KBM-7 (cell line): Measurements from ENCODE around the gene POLR1G.
"Not testable (repeated sequence)": the region's sequence is repeated elsewhere in the genome, so short reads cannot be mapped to it uniquely, and the experiment has no call there.

Experiments used
- DNase-seq: peaks from one replicate; pipeline ENCODE4 v3.0.0-alpha.2; 2015
- in situ Hi-C: fragments of 300-500 bp; cut with MboI; formaldehyde crosslinking; loops from 2 replicates; pipeline ENCODE4 v1.14.3; 2020; ENCODE audit warnings: low sequenced_read_pairs, low pct_unique_long_range_greater_than_20kb, mixed read lengths

The POLR1G gene

GRCh38 chr19:45417151-45417550 lies 10.7 kb downstream of the POLR1G start:
- in situ Hi-C loops, result no loop called here
- no peak for DNase-seq

GRCh38 chr19:45418802-45419201 lies 12.4 kb downstream of the POLR1G start:
- DNase-seq, result peak; percentile 69
- in situ Hi-C loops, result no loop called here

- in situ Hi-C loops, result no loop called here
- DNase-seq, result peak; percentile 67
Observed at GRCh38 chr19:45419396-45419795, 13.0 kb downstream of the POLR1G start.

GRCh38 chr19:45419895-45420294 lies 13.5 kb downstream of the POLR1G start:
- no peak for DNase-seq
- in situ Hi-C loops, result no loop called here

GRCh38 chr19:45420356-45420755 lies 13.9 kb downstream of the POLR1G start:
- no peak for DNase-seq
- in situ Hi-C loops, result no loop called here

- in situ Hi-C loops, result no loop called here
- no peak for DNase-seq
Observed at GRCh38 chr19:45420871-45421270, 14.4 kb downstream of the POLR1G start.

GRCh38 chr19:45421947-45422498 lies 15.6 kb downstream of the POLR1G start:
- DNase-seq, result no peak
- in situ Hi-C loops, result no loop called here

- in situ Hi-C loops, result no loop called here
- DNase-seq, result no peak
Observed at GRCh38 chr19:45423033-45423588, 16.7 kb downstream of the POLR1G start.

GRCh38 chr19:45423589-45424190 lies 17.2 kb downstream of the POLR1G start, which contains the start of gene ERCC1:
Gene ERCC1 (minus strand): TSS chr19:45423917. CDS start chr19:45423374, 543 bp downstream.
- in situ Hi-C loops, result no loop called here
- peak; percentile 94 for DNase-seq

GRCh38 chr19:45424191-45425058 lies 18.0 kb downstream of the POLR1G start:
- DNase-seq, result peak; percentile 75
- in situ Hi-C loops, result no loop called here

- in situ Hi-C loops, result no loop called here
- DNase-seq, result peak; percentile 57
Observed at GRCh38 chr19:45428384-45429231, 22.2 kb downstream of the POLR1G start.

- DNase-seq, in situ Hi-C loops: not testable (repeated sequence)
Observed at GRCh38 chr19:45429896-45430295, 23.5 kb downstream of the POLR1G start.

- DNase-seq, in situ Hi-C loops: not testable (repeated sequence)
Observed at GRCh38 chr19:45431008-45431407, 24.6 kb downstream of the POLR1G start.

- DNase-seq, in situ Hi-C loops: not testable (repeated sequence)
Observed at GRCh38 chr19:45432543-45432942, 26.1 kb downstream of the POLR1G start.

GRCh38 chr19:45437328-45437727 lies 30.9 kb downstream of the POLR1G start:
- in situ Hi-C loops, result no loop called here
- DNase-seq, result no peak

- in situ Hi-C loops, result no loop called here
- no peak for DNase-seq
Observed at GRCh38 chr19:45439190-45439568, 32.7 kb downstream of the POLR1G start.

- in situ Hi-C loops, result no loop called here
- peak; percentile 88 for DNase-seq
Observed at GRCh38 chr19:45439569-45440258, 33.3 kb downstream of the POLR1G start.

GRCh38 chr19:45440259-45440638 lies 33.8 kb downstream of the POLR1G start:
- in situ Hi-C loops, result no loop called here
- DNase-seq, result no peak
